Pancreas (tissue), 10 donors: ENCODE measurements around the gene UBAC1. TPM values are rescaled to one million over a fixed set of nuclear protein-coding genes. Genes with fewer than 3 reads are reported as not detected.

Source experiments
- ATAC-seq, 4 donors: fragments of 200-7000 bp; cut with Tn5 transposase; one replicate each; pipeline versions ENCODE4 v1.8.0 to v1.9.1; 2020; ENCODE audit warnings: mild to moderate bottlenecking in 4 of 4, moderate library complexity in 4 of 4
- DNase-seq, 6 donors: peaks; one replicate each; pipeline ENCODE4 v3.0.0-alpha.2; 2020
- FAIRE-seq: peaks from 2 replicates; lab custom pipeline; 2012; peaks lifted over from hg19 to GRCh38; lab: Jason Lieb, UNC
- H3K27ac ChIP-seq, 4 donors: fragments of 200-600 bp; sonication (generic); 1 replicate in 3 of 4; 2 replicates in 1 of 4; pipeline versions ENCODE4 v1.5.0 to v1.8.0; 2020
- H3K27me3 ChIP-seq, 4 donors: fragments of 200-600 bp; one replicate each; pipeline ENCODE4 v1.8.0; 2021
- H3K36me3 ChIP-seq, 3 donors: fragments of 200-600 bp; sonication (generic) in 1 of 3; one replicate each; pipeline versions ENCODE4 v1.5.0 to v1.8.0; 2020 to 2021
- H3K4me1 ChIP-seq, 3 donors: fragments of 200-600 bp; one replicate each; pipeline ENCODE4 v1.8.0; 2021
- H3K4me3 ChIP-seq, 4 donors: fragments of 200-600 bp; sonication (generic) in 2 of 4; one replicate each; pipeline versions ENCODE4 v1.5.0 to v1.8.0; 2020 to 2021
- H3K9me3 ChIP-seq, 4 donors: fragments of 200-600 bp; one replicate each; pipeline ENCODE4 v1.8.0; 2021
- WGBS, 2 donors: extraction: QIAGEN DNeasy Blood & Tissue Kit; methylation state at CpG; one replicate each; pipeline ENCODE4 v1.1.7; 2013; 5-methylcytosine and 5-hydroxymethylcytosine counted together
- intact Hi-C, 3 donors: fragments of 100-400 bp; cut with DNase I; formaldehyde crosslinking; loops; one replicate each; pipeline versions ENCODE4 v1.11.1 to v1.14.2; 2022
- polyA plus RNA-seq, 2 donors: library from polyadenylated mRNA; stranded (reverse); fragments of 200-250 nt; gene quantifications; one replicate each; pipeline ENCODE4 v1.2.3, GENCODE V29; 2013
- total RNA-seq, 6 donors: library from RNA; stranded (reverse); fragmentation: NEBNext Ultra II Directional in 4 of 6; extraction: Animal tissue kit (Norgen Biotek cat#: 25700) in 4 of 6; gene quantifications; one replicate each; pipeline versions ENCODE4 v1.2.1 to v1.2.4, GENCODE V29; 2021 to 2023
- TF ChIP-seq, protein P1 (sequence below), 4 donors: fragments of 200-600 bp; sonication (generic) in 3 of 4; IDR thresholded peaks; one replicate each; pipeline versions ENCODE4 v1.5.0 to v1.8.0; 2021; ENCODE audit warnings: antibody characterized with exemption in 4 of 4
- donor health status: healthy with polysubstance abuse.
- donor health status: DM: no; HTN: no; CAD: no; lungs with moderate emphysema.
- donor health status: DM: no; HTN: no; CAD: no.
- donor health status: control.
- donor health status: control.
- donor health status: Bipolar disorder and iron deficiency.
- donor health status: DM: yes; HTN: yes; CAD: no.
- donor health status: DM: no; HTN: no; CAD: no.
- donor health status: DM: no; HTN: no; CAD: no.
- donor health status: DM: yes; HTN: yes; CAD: no.

UBAC1 gene
- total and polyA plus RNA-seq, 8 donors = 9.8 to 33.7 (median 14.4) TPM

DNA sequence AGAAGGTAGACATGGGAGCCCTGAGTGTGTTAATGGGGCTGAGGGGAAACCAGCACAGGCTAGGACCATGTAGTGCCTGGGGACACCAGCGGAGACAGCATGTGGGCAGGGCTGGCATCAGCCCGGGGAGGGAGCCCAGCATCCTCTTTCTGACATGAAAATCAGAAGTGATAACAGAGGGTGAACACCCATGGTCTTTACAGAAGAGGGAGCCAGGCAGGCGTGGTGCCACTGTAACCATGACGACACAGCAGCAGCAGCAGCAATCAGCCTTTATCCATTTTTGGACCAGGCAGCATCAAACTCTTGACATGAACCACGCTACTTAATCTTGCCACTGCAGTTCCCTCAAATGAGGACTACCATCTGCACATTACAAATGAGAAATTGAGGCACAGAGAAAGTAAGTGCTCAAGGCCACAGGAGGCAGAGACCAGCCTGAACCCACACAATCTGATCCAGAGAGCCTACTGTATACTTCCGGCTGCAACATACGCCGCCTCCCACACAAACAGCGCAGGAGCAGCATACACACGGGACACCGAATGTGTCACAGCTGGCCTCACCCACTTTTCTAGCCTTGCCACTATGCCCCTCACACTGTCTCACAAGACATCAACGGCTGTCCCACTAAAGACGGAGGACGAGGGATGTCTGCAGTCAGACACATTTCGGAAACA lies 77.6 kb downstream of the UBAC1 start:
- Histone ChIP-seq H3K4me1 (peaks cover 0 to 8% (median 0%) of the 10 kb centered on the region in 3 donors), H3K36me3 (no peaks in the 10 kb centered on the region), H3K27me3 (no peaks in the 10 kb centered on the region), H3K9me3 (no peaks in the 10 kb centered on the region), H3K4me3 (no peak overlapping the region), H3K27ac (no peak overlapping the region)
- FAIRE-seq (no peak), ATAC-seq (no peak), DNase-seq (no peak)
- 90 to 91% methylated on average over 15 of the region's 15 CpGs for WGBS, 2 donors
- TF ChIP-seq, protein P1, sequence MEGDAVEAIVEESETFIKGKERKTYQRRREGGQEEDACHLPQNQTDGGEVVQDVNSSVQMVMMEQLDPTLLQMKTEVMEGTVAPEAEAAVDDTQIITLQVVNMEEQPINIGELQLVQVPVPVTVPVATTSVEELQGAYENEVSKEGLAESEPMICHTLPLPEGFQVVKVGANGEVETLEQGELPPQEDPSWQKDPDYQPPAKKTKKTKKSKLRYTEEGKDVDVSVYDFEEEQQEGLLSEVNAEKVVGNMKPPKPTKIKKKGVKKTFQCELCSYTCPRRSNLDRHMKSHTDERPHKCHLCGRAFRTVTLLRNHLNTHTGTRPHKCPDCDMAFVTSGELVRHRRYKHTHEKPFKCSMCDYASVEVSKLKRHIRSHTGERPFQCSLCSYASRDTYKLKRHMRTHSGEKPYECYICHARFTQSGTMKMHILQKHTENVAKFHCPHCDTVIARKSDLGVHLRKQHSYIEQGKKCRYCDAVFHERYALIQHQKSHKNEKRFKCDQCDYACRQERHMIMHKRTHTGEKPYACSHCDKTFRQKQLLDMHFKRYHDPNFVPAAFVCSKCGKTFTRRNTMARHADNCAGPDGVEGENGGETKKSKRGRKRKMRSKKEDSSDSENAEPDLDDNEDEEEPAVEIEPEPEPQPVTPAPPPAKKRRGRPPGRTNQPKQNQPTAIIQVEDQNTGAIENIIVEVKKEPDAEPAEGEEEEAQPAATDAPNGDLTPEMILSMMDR (IDR thresholded peaks at IDR 0.05) = no peak
- intact Hi-C loops = no loop called here

Other genes starting within 250 kb of the UBAC1 start
- 10 to 100 TPM; 11.6 to 20.1 (median 13.4) TPM for gene CAMSAP1, start 53.8 kb downstream of the UBAC1 start, total RNA-seq
- 1 to 10 TPM; 3.8 to 4.0 TPM for gene CAMSAP1, start 53.8 kb downstream of the UBAC1 start, polyA plus RNA-seq
- 10 to 100 TPM in 2 of 6 donors, 1 to 10 TPM in 4; 6.8 to 12.4 (median 8.9) TPM for gene NACC2, start 133.9 kb upstream of the UBAC1 start, total RNA-seq
- 1 to 10 TPM; 4.3 to 5.5 TPM for gene NACC2, start 133.9 kb upstream of the UBAC1 start, polyA plus RNA-seq
- gene TMEM250, start 157.5 kb upstream of the UBAC1 start, total RNA-seq = 10 to 100 TPM in 4 of 6 donors, 1 to 10 TPM in 2; 8.0 to 17.8 (median 11.8) TPM
- 10 to 100 TPM in 1 of 2 donors, 1 to 10 TPM in 1; 9.8 to 12.1 TPM for gene TMEM250, start 157.5 kb upstream of the UBAC1 start, polyA plus RNA-seq
- gene LHX3, start 243.8 kb upstream of the UBAC1 start, total RNA-seq = not detected
- not detected for gene LHX3, start 243.8 kb upstream of the UBAC1 start, polyA plus RNA-seq